ELR (cell line): ENCODE data around the gene FUNDC2.
A peak's percentile ranks its signal among the peaks of the same experiment; 100 is the strongest.
"Not testable (repeated sequence)": the region's sequence is repeated elsewhere in the genome, so short reads cannot be mapped to it uniquely, and the experiment has no call there.

Experiments
- DNase-seq: peaks from one replicate; pipeline ENCODE4 v3.0.0-alpha.2; 2015; ENCODE audit warnings: low read depth

Gene FUNDC2

GRCh38 chrX:155026727-155027508 is at the start of gene FUNDC2:
TSS of gene FUNDC2 (plus strand) at chrX:155026844. CDS start at chrX:155026939, 95 bp downstream.
- DNase-seq: peak; percentile 90

- DNase-seq: no peak
Observed at GRCh38 chrX:154979629-154980028, 47.0 kb upstream of the FUNDC2 start.

GRCh38 chrX:154980330-154981115 is 46.1 kb upstream of the FUNDC2 start:
- peak; percentile 74 for DNase-seq

- DNase-seq: no peak
Observed at GRCh38 chrX:154981116-154981411, 45.6 kb upstream of the FUNDC2 start.

- peak; percentile 6 for DNase-seq
Observed at GRCh38 chrX:154986826-154987575, 39.6 kb upstream of the FUNDC2 start.

GRCh38 chrX:154987940-154988339 is 38.7 kb upstream of the FUNDC2 start:
- DNase-seq: no peak

- DNase-seq: no peak
Observed at GRCh38 chrX:154988719-154989118, 37.9 kb upstream of the FUNDC2 start.

GRCh38 chrX:154990496-154990895 is 36.1 kb upstream of the FUNDC2 start:
- no peak for DNase-seq

- no peak for DNase-seq
Observed at GRCh38 chrX:154991039-154991438, 35.6 kb upstream of the FUNDC2 start.

GRCh38 chrX:154991476-154991875 is 35.2 kb upstream of the FUNDC2 start:
- DNase-seq: no peak

GRCh38 chrX:154998204-154998880 is 28.3 kb upstream of the FUNDC2 start:
- no peak for DNase-seq

- DNase-seq: no peak
Observed at GRCh38 chrX:155000841-155001240, 25.8 kb upstream of the FUNDC2 start.

- DNase-seq: no peak
Observed at GRCh38 chrX:155001873-155002272, 24.8 kb upstream of the FUNDC2 start.

GRCh38 chrX:155005190-155005589 is 21.5 kb upstream of the FUNDC2 start:
- no peak for DNase-seq

- DNase-seq: not testable (repeated sequence)
Observed at GRCh38 chrX:155006379-155006778, 20.3 kb upstream of the FUNDC2 start.

GRCh38 chrX:155006913-155007671 is 19.6 kb upstream of the FUNDC2 start:
- not testable (repeated sequence) for DNase-seq

GRCh38 chrX:155008578-155008977 is 18.1 kb upstream of the FUNDC2 start:
- not testable (repeated sequence) for DNase-seq

GRCh38 chrX:155009994-155010472 is 16.6 kb upstream of the FUNDC2 start:
- no peak for DNase-seq

- no peak for DNase-seq
Observed at GRCh38 chrX:155020591-155020990, 6.1 kb upstream of the FUNDC2 start.

- no peak for DNase-seq
Observed at GRCh38 chrX:155022585-155022984, 4.1 kb upstream of the FUNDC2 start, which contains the start of gene F8. TSS of gene F8 (minus strand) at chrX:155022723. CDS start at chrX:155022552, 171 bp downstream.
